HG03469 (cell line): ENCODE data around the gene CYP4F2.
"Not testable (repeated sequence)": the region's sequence is repeated elsewhere in the genome, so short reads cannot be mapped to it uniquely, and the experiment has no call there.

Source experiments
- ATAC-seq: cut with Tn5 transposase; IDR thresholded peaks from one replicate; pipeline ENCODE4 v1.9.1; 2021; ENCODE audit warnings: mild to moderate bottlenecking, moderate library complexity, moderate number of reproducible peaks; ENCODE audit not compliant: unreplicated experiment

Gene CYP4F2

GRCh38 chr19:15897738-15898276 is at the start of gene CYP4F2:
CYP4F2 (minus strand) TSS chr19:15898074; CDS start chr19:15897611, 463 bp downstream.
- no peak for ATAC-seq

GRCh38 chr19:15945301-15945700 is 47.4 kb upstream of the CYP4F2 start:
- no peak for ATAC-seq

GRCh38 chr19:15944401-15944800 is 46.5 kb upstream of the CYP4F2 start:
- no peak for ATAC-seq

GRCh38 chr19:15937771-15938170 is 39.9 kb upstream of the CYP4F2 start:
- no peak for ATAC-seq

- no peak for ATAC-seq
Measured at GRCh38 chr19:15936950-15937349, 39.1 kb upstream of the CYP4F2 start.

- no peak for ATAC-seq
Measured at GRCh38 chr19:15936173-15936572, 38.3 kb upstream of the CYP4F2 start.

GRCh38 chr19:15935167-15935702 is 37.4 kb upstream of the CYP4F2 start:
- ATAC-seq, result no peak

- ATAC-seq, result no peak
Measured at GRCh38 chr19:15934332-15935078, 36.6 kb upstream of the CYP4F2 start, which contains the start of gene CYP4F11. CYP4F11 (minus strand) TSS chr19:15934529; CDS start chr19:15934408, 121 bp downstream.

GRCh38 chr19:15933761-15934331 is 36.0 kb upstream of the CYP4F2 start:
- ATAC-seq, result not testable (repeated sequence)

GRCh38 chr19:15928321-15928720 is 30.4 kb upstream of the CYP4F2 start:
- no peak for ATAC-seq

- no peak for ATAC-seq
Measured at GRCh38 chr19:15926484-15926883, 28.6 kb upstream of the CYP4F2 start.

GRCh38 chr19:15923702-15924101 is 25.8 kb upstream of the CYP4F2 start:
- ATAC-seq, result no peak

GRCh38 chr19:15922021-15922420 is 24.1 kb upstream of the CYP4F2 start:
- ATAC-seq, result no peak

GRCh38 chr19:15919243-15919642 is 21.4 kb upstream of the CYP4F2 start:
- ATAC-seq, result no peak

- ATAC-seq, result no peak
Measured at GRCh38 chr19:15915109-15915508, 17.2 kb upstream of the CYP4F2 start.

- no peak for ATAC-seq
Measured at GRCh38 chr19:15913830-15914229, 16.0 kb upstream of the CYP4F2 start.

GRCh38 chr19:15913384-15913783 is 15.5 kb upstream of the CYP4F2 start:
- no peak for ATAC-seq

GRCh38 chr19:15911599-15912235 is 13.8 kb upstream of the CYP4F2 start:
- ATAC-seq, result no peak

GRCh38 chr19:15905026-15905425 is 7.2 kb upstream of the CYP4F2 start:
- no peak for ATAC-seq

GRCh38 chr19:15902898-15903297 is 5.0 kb upstream of the CYP4F2 start:
- not testable (repeated sequence) for ATAC-seq

- no peak for ATAC-seq
Measured at GRCh38 chr19:15902254-15902653, 4.4 kb upstream of the CYP4F2 start.
